Measurements from ENCODE around the gene NAT9. TPM values are rescaled to one million over a fixed set of nuclear protein-coding genes. Genes with fewer than 3 reads are reported as not detected.
A peak's percentile ranks its signal among the peaks of the same experiment; 100 is the strongest.

The NAT9 gene
- total and polyA plus RNA-seq, 2 donors (not counting 1 experiment from before 2014, with no cell fraction given), result 34.7 to 39.6 TPM

DNA sequence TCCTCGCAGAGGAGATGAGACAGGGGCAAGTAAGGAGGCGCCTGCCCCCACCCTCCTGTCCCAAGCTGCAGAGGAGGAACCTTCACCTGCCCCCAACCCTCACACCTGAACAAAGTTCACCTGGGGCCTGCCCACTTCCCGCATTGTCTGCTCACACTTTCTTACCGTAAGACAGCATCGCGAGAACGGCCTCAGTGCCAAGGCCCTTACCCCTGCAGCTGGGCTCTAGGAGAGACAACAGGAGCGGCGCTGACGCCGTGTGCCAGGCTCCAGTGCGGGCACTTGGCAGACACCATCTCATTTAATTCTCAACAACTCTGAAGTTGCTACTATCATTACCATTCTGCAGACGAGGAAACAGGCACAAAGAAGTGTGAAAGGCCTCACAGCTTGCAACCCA lies 4.1 kb downstream of the NAT9 start:
- no peak overlapping the region for H3K4me2 ChIP-seq (ENCODE audit: extremely low read depth, insufficient read depth, low read length)
- no peak overlapping the region for H3K27ac ChIP-seq (ENCODE audit: insufficient read depth, low read length)
- no peaks in the 10 kb centered on the region for H3K9me3 ChIP-seq (ENCODE audit: control insufficient read depth, insufficient read depth, low read depth, low read length)
- no peak overlapping the region for H3K9ac ChIP-seq (ENCODE audit: insufficient read depth, low read length)
- DNase-seq (ENCODE audit: low read depth in 2 of 2), result no peak
- no peak overlapping the region for H3K4me3 ChIP-seq (replicated peaks in 1 of 4; ENCODE audit: control extremely low read depth in 1 of 4, insufficient read depth in 1 of 4, low read depth in 3 of 4, low read length in 4 of 4)
- peaks cover 18% of the 10 kb centered on the region for H3K79me2 ChIP-seq (ENCODE audit: control insufficient read depth, insufficient read depth, low read length)
- peaks cover 14% of the 10 kb centered on the region for H3K4me1 ChIP-seq (ENCODE audit: control insufficient read depth, extremely low read depth, insufficient read depth, low read length)
- no peak overlapping the region for H2AFZ ChIP-seq (ENCODE audit: low read length)
- H3K36me3 ChIP-seq (ENCODE audit: control insufficient read depth, insufficient read depth, low read length), result peaks cover 22% of the 10 kb centered on the region
- H3K27me3 ChIP-seq (ENCODE audit: control insufficient read depth, insufficient read depth, low read length), result no peaks in the 10 kb centered on the region
- TF ChIP-seq, protein P1, sequence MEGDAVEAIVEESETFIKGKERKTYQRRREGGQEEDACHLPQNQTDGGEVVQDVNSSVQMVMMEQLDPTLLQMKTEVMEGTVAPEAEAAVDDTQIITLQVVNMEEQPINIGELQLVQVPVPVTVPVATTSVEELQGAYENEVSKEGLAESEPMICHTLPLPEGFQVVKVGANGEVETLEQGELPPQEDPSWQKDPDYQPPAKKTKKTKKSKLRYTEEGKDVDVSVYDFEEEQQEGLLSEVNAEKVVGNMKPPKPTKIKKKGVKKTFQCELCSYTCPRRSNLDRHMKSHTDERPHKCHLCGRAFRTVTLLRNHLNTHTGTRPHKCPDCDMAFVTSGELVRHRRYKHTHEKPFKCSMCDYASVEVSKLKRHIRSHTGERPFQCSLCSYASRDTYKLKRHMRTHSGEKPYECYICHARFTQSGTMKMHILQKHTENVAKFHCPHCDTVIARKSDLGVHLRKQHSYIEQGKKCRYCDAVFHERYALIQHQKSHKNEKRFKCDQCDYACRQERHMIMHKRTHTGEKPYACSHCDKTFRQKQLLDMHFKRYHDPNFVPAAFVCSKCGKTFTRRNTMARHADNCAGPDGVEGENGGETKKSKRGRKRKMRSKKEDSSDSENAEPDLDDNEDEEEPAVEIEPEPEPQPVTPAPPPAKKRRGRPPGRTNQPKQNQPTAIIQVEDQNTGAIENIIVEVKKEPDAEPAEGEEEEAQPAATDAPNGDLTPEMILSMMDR (conservative IDR thresholded peaks at IDR 0.05 in 1 of 2, IDR thresholded peaks at IDR 0.05 in 1 of 2; ENCODE audit: low read depth in 1 of 2, low read length in 2 of 2), result no peak
- no peak for TF ChIP-seq EZH2 (IDR thresholded peaks at IDR 0.05; ENCODE audit: low read length, missing control alignments)
- no peaks in the 10 kb centered on the region for H4K20me1 ChIP-seq (ENCODE audit: control insufficient read depth, extremely low read depth, insufficient read depth, low read length)

DNA sequence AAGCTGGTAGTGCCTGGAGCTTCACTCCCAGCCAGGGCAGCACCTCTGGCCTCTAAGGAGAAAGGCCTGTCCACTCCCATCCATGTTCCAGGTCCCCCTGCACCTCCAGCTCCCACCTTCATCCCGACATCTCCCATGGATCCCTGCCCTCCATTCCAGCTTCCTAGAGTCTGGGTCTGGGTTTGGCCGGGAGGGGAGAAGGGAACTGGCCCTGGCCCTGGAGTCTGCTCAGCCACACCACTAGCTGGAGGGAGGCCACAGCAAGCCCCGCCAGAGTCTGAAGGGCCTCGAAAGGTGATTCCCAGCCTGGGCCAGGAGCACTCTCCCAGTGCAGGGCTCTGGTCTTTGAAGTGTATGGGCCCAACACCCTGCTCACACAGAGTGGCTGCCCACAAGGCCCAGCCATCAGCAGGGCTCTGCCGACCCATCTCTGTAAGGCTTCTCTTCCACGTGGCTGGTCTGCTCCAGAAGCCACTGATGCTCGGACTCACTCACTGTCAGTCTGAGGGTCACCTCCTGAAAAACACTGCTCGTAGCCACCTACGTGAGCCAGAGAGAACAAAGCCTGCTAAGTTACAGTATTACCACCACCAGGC lies 4.7 kb downstream of the NAT9 start:
- Histone ChIP-seq H3K9ac (ENCODE audit: insufficient read depth, low read length) (no peak overlapping the region), H3K36me3 (ENCODE audit: control insufficient read depth, insufficient read depth, low read length) (peaks cover 22% of the 10 kb centered on the region), H3K79me2 (ENCODE audit: control insufficient read depth, insufficient read depth, low read length) (peaks cover 13% of the 10 kb centered on the region), H3K27me3 (ENCODE audit: control insufficient read depth, insufficient read depth, low read length) (no peaks in the 10 kb centered on the region), H3K4me3 (replicated peaks in 1 of 4; ENCODE audit: control extremely low read depth in 1 of 4, insufficient read depth in 1 of 4, low read depth in 3 of 4, low read length in 4 of 4) (no peak overlapping the region), H3K4me2 (ENCODE audit: extremely low read depth, insufficient read depth, low read length) (no peak overlapping the region), H3K27ac (ENCODE audit: insufficient read depth, low read length) (no peak overlapping the region), H3K4me1 (ENCODE audit: control insufficient read depth, extremely low read depth, insufficient read depth, low read length) (peaks cover 13% of the 10 kb centered on the region), H2AFZ (ENCODE audit: low read length) (no peak overlapping the region), H3K9me3 (ENCODE audit: control insufficient read depth, insufficient read depth, low read depth, low read length) (no peaks in the 10 kb centered on the region), H4K20me1 (ENCODE audit: control insufficient read depth, extremely low read depth, insufficient read depth, low read length) (no peaks in the 10 kb centered on the region)
- no peak for TF ChIP-seq EZH2 (IDR thresholded peaks at IDR 0.05; ENCODE audit: low read length, missing control alignments)
- TF ChIP-seq, protein P1 (conservative IDR thresholded peaks at IDR 0.05 in 1 of 2, IDR thresholded peaks at IDR 0.05 in 1 of 2; ENCODE audit: low read depth in 1 of 2, low read length in 2 of 2), result no peak
- no peak for DNase-seq (ENCODE audit: low read depth in 2 of 2)

DNA sequence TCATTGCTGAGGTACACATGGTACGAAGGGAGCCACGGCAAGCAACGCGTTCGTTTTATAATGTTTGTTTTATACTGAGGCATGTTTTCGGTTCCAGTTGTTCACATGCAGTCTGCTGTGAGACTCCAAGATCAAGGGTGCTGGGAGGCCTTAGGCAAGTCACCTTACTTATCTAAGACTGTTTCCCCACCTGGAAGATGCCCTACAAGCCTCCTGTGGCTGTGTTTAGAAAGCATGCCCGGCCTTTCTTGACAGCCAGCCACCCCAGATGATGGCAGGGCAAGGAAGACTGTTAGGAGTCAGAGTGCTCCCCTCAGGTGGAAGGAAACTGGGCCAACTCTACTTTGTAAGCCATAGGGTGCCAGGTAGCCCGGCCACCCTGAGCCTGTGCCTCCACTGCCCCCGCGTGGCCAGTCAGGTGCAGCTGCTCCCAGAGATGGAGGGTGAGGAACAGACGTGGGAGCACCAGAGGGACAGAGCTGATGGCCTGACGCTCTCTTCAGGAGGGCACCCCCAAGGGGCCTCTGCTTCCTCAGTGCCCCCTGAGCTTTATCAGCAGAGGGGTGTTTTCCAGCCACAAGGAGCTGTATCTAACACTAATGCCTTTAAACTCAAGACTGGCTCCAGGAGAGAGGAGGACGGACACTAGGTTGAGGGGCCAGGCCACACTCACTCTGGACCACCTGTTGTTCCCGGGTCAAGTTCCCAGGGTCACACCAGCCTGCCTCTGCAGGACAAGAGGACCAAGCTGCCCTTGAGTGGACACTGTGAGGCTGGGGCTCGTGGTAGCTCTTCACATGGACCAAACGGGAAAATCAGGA lies 5.4 kb downstream of the NAT9 start:
- Histone ChIP-seq H3K4me3 (replicated peaks in 1 of 4; ENCODE audit: control extremely low read depth in 1 of 4, insufficient read depth in 1 of 4, low read depth in 3 of 4, low read length in 4 of 4) (no peak overlapping the region), H3K27me3 (ENCODE audit: control insufficient read depth, insufficient read depth, low read length) (no peaks in the 10 kb centered on the region), H3K4me2 (ENCODE audit: extremely low read depth, insufficient read depth, low read length) (no peak overlapping the region), H4K20me1 (ENCODE audit: control insufficient read depth, extremely low read depth, insufficient read depth, low read length) (no peaks in the 10 kb centered on the region), H3K9me3 (ENCODE audit: control insufficient read depth, insufficient read depth, low read depth, low read length) (no peaks in the 10 kb centered on the region), H2AFZ (ENCODE audit: low read length) (no peak overlapping the region), H3K4me1 (ENCODE audit: control insufficient read depth, extremely low read depth, insufficient read depth, low read length) (peaks cover 13% of the 10 kb centered on the region), H3K79me2 (ENCODE audit: control insufficient read depth, insufficient read depth, low read length) (peaks cover 9% of the 10 kb centered on the region), H3K27ac (ENCODE audit: insufficient read depth, low read length) (no peak overlapping the region), H3K36me3 (ENCODE audit: control insufficient read depth, insufficient read depth, low read length) (peaks cover 22% of the 10 kb centered on the region), H3K9ac (ENCODE audit: insufficient read depth, low read length) (no peak overlapping the region)
- DNase-seq (ENCODE audit: low read depth in 2 of 2), result peak in 1 of 2 donors; percentile 37
- TF ChIP-seq, protein P1 (conservative IDR thresholded peaks at IDR 0.05 in 1 of 2, IDR thresholded peaks at IDR 0.05 in 1 of 2; ENCODE audit: low read depth in 1 of 2, low read length in 2 of 2), result peak; percentile 50 to 70
- no peak for TF ChIP-seq EZH2 (IDR thresholded peaks at IDR 0.05; ENCODE audit: low read length, missing control alignments)
